Upper lobe of left lung (tissue), 4 donors: ENCODE measurements around the gene CCDC12.

ENCODE experiments used
- CTCF ChIP-seq, 6 experiments: fragments of 450-650 bp in 4 of 6; fragments of 200-600 bp in 2 of 6; sonication (generic) in 2 of 6; IDR thresholded peaks; one replicate each; pipeline ENCODE4 v1.5.1; 2016 to 2019; ENCODE audit warnings: antibody characterized with exemption in 6 of 6
- EP300 ChIP-seq, 4 donors: sonication (generic); formaldehyde crosslinking; IDR thresholded peaks; one replicate each; pipeline ENCODE4 v1.5.1; 2017; ENCODE audit warnings: antibody characterized with exemption in 4 of 4, control low read depth in 2 of 4
- POLR2A ChIP-seq, 4 donors: fragments of 450-650 bp; IDR thresholded peaks; one replicate each; pipeline ENCODE4 v1.5.1; 2016 to 2017; ENCODE audit warnings: antibody characterized with exemption in 4 of 4, mild to moderate bottlenecking in 2 of 4
- POLR2AphosphoS5 ChIP-seq, 2 donors: sonication (generic); formaldehyde crosslinking; IDR thresholded peaks; one replicate each; pipeline ENCODE4 v1.5.1; 2017; ENCODE audit warnings: antibody characterized with exemption in 2 of 2

DNA sequence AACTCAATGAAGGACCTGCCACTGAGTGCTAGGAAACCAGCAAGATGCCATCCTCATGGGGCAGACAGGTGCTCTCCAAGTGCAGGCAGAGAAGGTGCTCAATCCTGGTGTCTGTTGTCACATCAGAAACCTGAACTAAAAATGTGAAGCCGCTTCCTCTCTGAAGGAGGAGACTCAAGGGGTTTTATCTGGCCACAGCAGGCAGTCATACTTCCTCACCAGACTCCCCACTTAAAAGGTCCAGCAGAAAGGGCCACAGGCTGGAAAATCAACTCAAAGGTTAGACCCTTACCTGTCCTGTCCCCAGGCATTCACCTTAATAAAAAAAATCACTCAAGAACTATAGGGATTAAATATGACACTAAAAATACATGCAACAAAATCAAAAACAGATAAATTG, 4.8 kb downstream of the CCDC12 start:
- no peak for TF ChIP-seq CTCF (IDR thresholded peaks at IDR 0.05)
- TF ChIP-seq EP300 (IDR thresholded peaks at IDR 0.05), result no peak
- no peak for TF ChIP-seq POLR2AphosphoS5 (IDR thresholded peaks at IDR 0.05)
- TF ChIP-seq POLR2A (IDR thresholded peaks at IDR 0.05), result no peak
